CD14-positive monocyte (primary cell): ENCODE results near the gene DHRS3. TPM values are rescaled to one million over a fixed set of nuclear protein-coding genes. Genes with fewer than 3 reads are reported as not detected.

Source experiments
- DNase-seq, 3 donors: peaks; one replicate each; pipeline ENCODE4 v3.0.0-alpha.2; 2011 to 2022
- H2AFZ ChIP-seq: 2 replicates; pipeline ENCODE4 v1.6.0; 2012; ENCODE audit warnings: mild to moderate bottlenecking, low read depth, low read length, inconsistent platforms; ENCODE audit not compliant: insufficient read depth, poor library complexity, severe bottlenecking
- H3K27ac ChIP-seq, 2 donors: 1 replicate in 1 of 2; 2 replicates in 1 of 2; pipeline ENCODE4 v1.5.1; 2012 to 2013; ENCODE audit warnings: low read length in 2 of 2, control low read depth in 1 of 2, inconsistent platforms in 1 of 2, low read depth in 1 of 2, mild to moderate bottlenecking in 1 of 2
- H3K27me3 ChIP-seq, 2 donors: one replicate each; pipeline versions ENCODE4 v1.6.0 to v1.6.1; 2011 to 2013; ENCODE audit warnings: low read length in 2 of 2; ENCODE audit not compliant: control insufficient read depth in 2 of 2, insufficient read depth in 2 of 2
- H3K36me3 ChIP-seq, 2 donors: replicated peaks in 1 of 2; 1 replicate in 1 of 2; 2 replicates in 1 of 2; pipeline versions ENCODE4 v1.5.1 to v1.6.1; 2012 to 2013; ENCODE audit warnings: low read length in 2 of 2, control low read depth in 1 of 2, inconsistent platforms in 1 of 2, mild to moderate bottlenecking in 1 of 2; ENCODE audit not compliant: insufficient read depth in 2 of 2, control insufficient read depth in 1 of 2
- H3K4me1 ChIP-seq, 2 donors: 1 replicate in 1 of 2; 2 replicates in 1 of 2; pipeline versions ENCODE4 v1.5.1 to v1.6.1; 2012 to 2013; ENCODE audit warnings: low read length in 2 of 2, control low read depth in 1 of 2, inconsistent platforms in 1 of 2, mild to moderate bottlenecking in 1 of 2, moderate library complexity in 1 of 2; ENCODE audit not compliant: insufficient read depth in 2 of 2, control insufficient read depth in 1 of 2
- H3K4me2 ChIP-seq: replicated peaks from 2 replicates; pipeline ENCODE3; 2012; ENCODE audit warnings: low read length, moderate library complexity, mild to moderate bottlenecking; ENCODE audit not compliant: poor library complexity, severe bottlenecking; ENCODE audit errors: extremely low read depth
- H3K4me3 ChIP-seq, 3 experiments: fragments of 200-600 bp in 1 of 3; sonication (generic) in 1 of 3; replicated peaks in 1 of 3; 1 replicate in 2 of 3; 2 replicates in 1 of 3; pipeline ENCODE4 v1.5.1; 2011 to 2013; ENCODE audit warnings: low read length in 3 of 3, mild to moderate bottlenecking in 3 of 3, control low read depth in 2 of 3, low read depth in 2 of 3, inconsistent platforms in 1 of 3, moderate library complexity in 1 of 3
- H3K79me2 ChIP-seq: 2 replicates; pipeline ENCODE4 v1.6.0; 2012; ENCODE audit warnings: mild to moderate bottlenecking, control low read depth, inconsistent platforms, low read length, moderate library complexity; ENCODE audit not compliant: insufficient read depth
- H3K9ac ChIP-seq: 2 replicates; pipeline ENCODE4 v1.6.0; 2017; ENCODE audit warnings: low read length, mild to moderate bottlenecking; ENCODE audit not compliant: insufficient read depth, poor library complexity, severe bottlenecking
- H3K9me3 ChIP-seq, 2 donors: replicated peaks in 1 of 2; 1 replicate in 1 of 2; 2 replicates in 1 of 2; pipeline versions ENCODE4 v1.5.1 to v1.6.1; 2012 to 2013; ENCODE audit warnings: low read length in 2 of 2, control low read depth in 1 of 2; ENCODE audit not compliant: control insufficient read depth in 1 of 2, insufficient read depth in 1 of 2
- H4K20me1 ChIP-seq: 2 replicates; pipeline ENCODE4 v1.6.0; 2012; ENCODE audit warnings: mild to moderate bottlenecking, low read length, control low read depth, moderate library complexity; ENCODE audit not compliant: insufficient read depth
- H3K27ac Mint-ChIP-seq, 7 donors: one replicate each; pipeline ENCODE4 v1.8.0; 2020; ENCODE audit warnings: mild to moderate bottlenecking in 7 of 7, mixed read lengths in 7 of 7, moderate library complexity in 6 of 7, inconsistent platforms in 2 of 7
- H3K27me3 Mint-ChIP-seq, 3 donors: one replicate each; pipeline ENCODE4 v1.8.0; 2021 to 2022; ENCODE audit warnings: low read depth in 3 of 3, mild to moderate bottlenecking in 3 of 3, mixed read lengths in 3 of 3, moderate library complexity in 3 of 3, inconsistent platforms in 1 of 3
- H3K36me3 Mint-ChIP-seq, 2 donors: one replicate each; pipeline ENCODE4 v1.8.0; 2020; ENCODE audit warnings: mixed read lengths in 2 of 2, inconsistent platforms in 1 of 2, mild to moderate bottlenecking in 1 of 2
- H3K4me1 Mint-ChIP-seq: one replicate; pipeline ENCODE4 v1.8.0; 2020; ENCODE audit warnings: mild to moderate bottlenecking, mixed read lengths
- H3K4me3 Mint-ChIP-seq, 2 donors: one replicate each; pipeline ENCODE4 v1.8.0; 2020; ENCODE audit warnings: mild to moderate bottlenecking in 2 of 2, mixed read lengths in 2 of 2, moderate library complexity in 1 of 2
- H3K9me3 Mint-ChIP-seq, 7 donors: one replicate each; pipeline ENCODE4 v1.8.0; 2020 to 2022; ENCODE audit warnings: mixed read lengths in 7 of 7, mild to moderate bottlenecking in 6 of 7, moderate library complexity in 6 of 7, inconsistent platforms in 2 of 7
- WGBS: methylation state at CpG from one replicate; pipeline ENCODE4 v1.1.5; 2013; ENCODE audit warnings: missing lambda C conversion rate; ENCODE audit not compliant: insufficient coverage; 5-methylcytosine and 5-hydroxymethylcytosine counted together
- intact Hi-C, 2 donors: fragments of 100-400 bp; cut with micrococcal nuclease; formaldehyde crosslinking; loops; one replicate each; pipeline versions ENCODE4 v1.15.0 to v1.15.1; 2023
- polyA plus RNA-seq, 3 donors: library from polyadenylated mRNA; depleted of rRNA in 1 of 3; unstranded in 2 of 3; stranded (reverse) in 1 of 3; fragments of 300-500 nt in 2 of 3; fragments of >200 nt in 1 of 3; fragmentation: Illumina TruSeq in 2 of 3; gene quantifications; 1 replicate in 2 of 3; 2 replicates in 1 of 3; pipeline ENCODE4 v1.2.3, GENCODE V29; 2012 to 2021
- TF ChIP-seq, protein P1 (sequence below): fragments of 200-600 bp; IDR thresholded peaks from one replicate; pipeline ENCODE4 v1.8.0; 2022; ENCODE audit warnings: antibody characterized with exemption, mild to moderate bottlenecking

The DHRS3 gene
- polyA plus RNA-seq, 3 donors: 0.23 to 0.59 (median 0.29) TPM

DNA sequence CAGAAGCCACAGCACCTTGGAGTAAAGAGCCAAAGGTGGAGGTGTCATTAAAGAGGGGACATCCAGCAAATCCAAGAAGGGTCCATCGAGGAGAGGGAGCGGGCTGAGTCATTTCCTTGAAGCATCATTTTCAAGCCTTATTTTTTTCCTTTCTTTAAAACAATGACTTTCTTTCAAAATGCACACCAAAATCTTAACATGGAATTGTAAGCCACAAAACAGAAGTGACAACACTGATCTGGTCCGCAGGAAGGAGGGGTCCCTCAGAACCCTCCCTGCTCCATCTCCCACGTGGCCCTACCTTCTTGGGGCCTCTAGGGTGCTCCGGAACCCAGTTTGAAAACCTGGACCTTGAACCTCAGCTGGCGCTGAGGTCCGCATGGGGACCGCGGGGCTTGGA lies 14.8 kb downstream of the DHRS3 start:
- intact Hi-C loops: no loop called here
- Histone ChIP-seq H3K79me2 (no peaks in the 10 kb centered on the region), H3K4me2 (no peak overlapping the region), H2AFZ (no peak overlapping the region), H3K36me3 (no peaks in the 10 kb centered on the region), H3K4me3 (no peak overlapping the region), H3K27me3 (peaks cover 0 to 2% of the 10 kb centered on the region in 2 donors), H4K20me1 (no peaks in the 10 kb centered on the region), H3K9ac (no peak overlapping the region), H3K9me3 (peaks cover 0 to 9% of the 10 kb centered on the region in 2 donors), H3K27ac (no peak overlapping the region), H3K4me1 (peaks cover 40 to 44% of the 10 kb centered on the region in 2 donors)
- TF ChIP-seq, protein P1, sequence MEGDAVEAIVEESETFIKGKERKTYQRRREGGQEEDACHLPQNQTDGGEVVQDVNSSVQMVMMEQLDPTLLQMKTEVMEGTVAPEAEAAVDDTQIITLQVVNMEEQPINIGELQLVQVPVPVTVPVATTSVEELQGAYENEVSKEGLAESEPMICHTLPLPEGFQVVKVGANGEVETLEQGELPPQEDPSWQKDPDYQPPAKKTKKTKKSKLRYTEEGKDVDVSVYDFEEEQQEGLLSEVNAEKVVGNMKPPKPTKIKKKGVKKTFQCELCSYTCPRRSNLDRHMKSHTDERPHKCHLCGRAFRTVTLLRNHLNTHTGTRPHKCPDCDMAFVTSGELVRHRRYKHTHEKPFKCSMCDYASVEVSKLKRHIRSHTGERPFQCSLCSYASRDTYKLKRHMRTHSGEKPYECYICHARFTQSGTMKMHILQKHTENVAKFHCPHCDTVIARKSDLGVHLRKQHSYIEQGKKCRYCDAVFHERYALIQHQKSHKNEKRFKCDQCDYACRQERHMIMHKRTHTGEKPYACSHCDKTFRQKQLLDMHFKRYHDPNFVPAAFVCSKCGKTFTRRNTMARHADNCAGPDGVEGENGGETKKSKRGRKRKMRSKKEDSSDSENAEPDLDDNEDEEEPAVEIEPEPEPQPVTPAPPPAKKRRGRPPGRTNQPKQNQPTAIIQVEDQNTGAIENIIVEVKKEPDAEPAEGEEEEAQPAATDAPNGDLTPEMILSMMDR: no peak
- Mint-ChIP-seq H3K36me3 (peaks cover 0 to 8% of the 10 kb centered on the region in 2 donors), H3K4me1 (peaks cover 50% of the 10 kb centered on the region), H3K27ac (peak overlapping the region in 6 of 7 donors; percentile 61 to 95 (median 88)), H3K4me3 (peak overlapping the region in 1 of 2 donors; percentile 46), H3K27me3 (peaks cover 21 to 32% (median 30%) of the 10 kb centered on the region in 3 donors), H3K9me3 (peaks cover 7 to 19% (median 10%) of the 10 kb centered on the region in 7 donors)
- DNase-seq: no peak
- 67% methylated on average over 6 of the region's 9 CpGs for WGBS

DNA sequence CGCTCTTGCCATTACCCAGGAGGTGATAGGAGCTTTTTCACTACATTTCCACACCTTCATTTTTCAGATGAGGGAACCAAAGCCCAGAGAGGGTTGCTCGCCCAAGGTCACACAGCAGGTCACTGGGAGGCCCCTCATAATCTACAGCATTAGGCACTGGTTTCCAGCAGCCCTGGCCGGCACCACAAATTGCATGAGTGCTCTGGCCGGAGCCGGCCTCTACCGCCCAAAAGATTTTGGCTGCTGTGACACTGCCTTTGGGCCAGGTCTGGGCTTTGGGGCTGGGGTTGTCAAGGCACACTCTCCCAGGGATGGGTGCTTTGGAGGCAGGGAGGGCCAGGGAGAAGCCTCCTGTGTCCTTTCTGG lies 15.4 kb downstream of the DHRS3 start:
- no peak overlapping the region for H3K4me2 ChIP-seq
- Mint-ChIP-seq H3K36me3 (peaks cover 0 to 5% of the 10 kb centered on the region in 2 donors), H3K27me3 (peaks cover 21 to 34% (median 32%) of the 10 kb centered on the region in 3 donors), H3K9me3 (peaks cover 4 to 14% (median 10%) of the 10 kb centered on the region in 7 donors), H3K27ac (peak overlapping the region in 5 of 7 donors; percentile 16 to 95 (median 65)), H3K4me3 (no peak overlapping the region), H3K4me1 (peaks cover 56% of the 10 kb centered on the region)
- no peak overlapping the region for H3K27ac ChIP-seq
- TF ChIP-seq, protein P1: no peak
- H3K27me3 ChIP-seq: peaks cover 0 to 2% of the 10 kb centered on the region in 2 donors
- DNase-seq: no peak
- intact Hi-C loops: no loop called here
- WGBS: 100% methylated on average over 2 of the region's 6 CpGs
- H3K9ac ChIP-seq: no peak overlapping the region
- H4K20me1 ChIP-seq: no peaks in the 10 kb centered on the region
- no peak overlapping the region for H3K4me3 ChIP-seq
- peaks cover 0 to 9% of the 10 kb centered on the region in 2 donors for H3K9me3 ChIP-seq
- peaks cover 45 to 49% of the 10 kb centered on the region in 2 donors for H3K4me1 ChIP-seq
- H2AFZ ChIP-seq: no peak overlapping the region
- H3K79me2 ChIP-seq: no peaks in the 10 kb centered on the region
- H3K36me3 ChIP-seq: no peaks in the 10 kb centered on the region
